VCaP (cell line): ENCODE data around the gene FAR1.
"Not testable (repeated sequence)": the region's sequence is repeated elsewhere in the genome, so short reads cannot be mapped to it uniquely, and the experiment has no call there.

ENCODE experiments used
- H3K27ac ChIP-seq: fragments of 450-650 bp; 2 replicates; pipeline ENCODE4 v1.5.1; 2017
- CTCF ChIP-seq: fragments of 450-650 bp; conservative IDR thresholded peaks from 2 replicates; pipeline ENCODE4 v1.5.1; 2017; ENCODE audit warnings: mild to moderate bottlenecking, moderate library complexity

FAR1 gene

GRCh38 chr11:13668102-13668956 is at the start of gene FAR1:
FAR1 (plus strand) TSS chr11:13668668; CDS start chr11:13694766, 26,098 bp downstream.
- peak within 1 kb of the TSS; percentile 84 for H3K27ac ChIP-seq
- TF ChIP-seq CTCF = peak; percentile 79

- H3K27ac ChIP-seq = no peak overlapping the region
- TF ChIP-seq CTCF = no peak
These were observed 48.4 kb upstream of the FAR1 start for GRCh38 chr11:13620063-13620462.

- not testable (repeated sequence) for H3K27ac ChIP-seq
These were observed 41.6 kb upstream of the FAR1 start for GRCh38 chr11:13626818-13627217.

GRCh38 chr11:13628634-13629033 is 39.8 kb upstream of the FAR1 start:
- not testable (repeated sequence) for H3K27ac ChIP-seq

GRCh38 chr11:13629779-13630178 is 38.7 kb upstream of the FAR1 start:
- TF ChIP-seq CTCF = no peak
- no peak overlapping the region; the same call in 1 of the 2 replicates for H3K27ac ChIP-seq

- no peak for TF ChIP-seq CTCF
- H3K27ac ChIP-seq = no peak overlapping the region
These were observed 33.2 kb upstream of the FAR1 start for GRCh38 chr11:13635290-13635689.

- TF ChIP-seq CTCF = no peak
These were observed 32.7 kb upstream of the FAR1 start for GRCh38 chr11:13635804-13636203.

GRCh38 chr11:13637125-13638069 is 31.1 kb upstream of the FAR1 start:
- H3K27ac ChIP-seq = no peak overlapping the region

More at GRCh38 chr11:13635804-13636203, 32.7 kb upstream of the FAR1 start:
- H3K27ac ChIP-seq = no peak overlapping the region

More at GRCh38 chr11:13637125-13638069, 31.1 kb upstream of the FAR1 start:
- TF ChIP-seq CTCF = no peak
